Hepatic stellate cell (primary cell): ENCODE results near the gene CYP2C18.
"Not testable (repeated sequence)": the region's sequence is repeated elsewhere in the genome, so short reads cannot be mapped to it uniquely, and the experiment has no call there.

Experiments
- DNase-seq: peaks from one replicate; pipeline ENCODE4 v3.0.0; 2011; ENCODE audit warnings: low spot score

CYP2C18 gene

GRCh38 chr10:94683214-94684054 is at the start of gene CYP2C18:
TSS of gene CYP2C18 (plus strand) at chr10:94683729. CDS start at chr10:94683820, 91 bp downstream.
- DNase-seq = no peak

- not testable (repeated sequence) for DNase-seq
These were observed 45.4 kb upstream of the CYP2C18 start for GRCh38 chr10:94638097-94638496.

- no peak for DNase-seq
These were observed 43.6 kb upstream of the CYP2C18 start for GRCh38 chr10:94639902-94640301.

- DNase-seq = no peak
These were observed 43.0 kb upstream of the CYP2C18 start for GRCh38 chr10:94640562-94640961.

- DNase-seq = no peak
These were observed 42.0 kb upstream of the CYP2C18 start for GRCh38 chr10:94641480-94641879.

- no peak for DNase-seq
These were observed 39.2 kb upstream of the CYP2C18 start for GRCh38 chr10:94644352-94644751.

GRCh38 chr10:94645285-94645684 is 38.2 kb upstream of the CYP2C18 start:
- DNase-seq = no peak

GRCh38 chr10:94655201-94655600 is 28.3 kb upstream of the CYP2C18 start:
- not testable (repeated sequence) for DNase-seq

GRCh38 chr10:94663061-94663460 is 20.5 kb upstream of the CYP2C18 start:
- DNase-seq = not testable (repeated sequence)

- no peak for DNase-seq
These were observed 17.0 kb upstream of the CYP2C18 start for GRCh38 chr10:94666391-94667102.

GRCh38 chr10:94673614-94674321 is 9.8 kb upstream of the CYP2C18 start:
- no peak for DNase-seq

GRCh38 chr10:94676496-94676895 is 7.0 kb upstream of the CYP2C18 start:
- DNase-seq = no peak

- no peak for DNase-seq
These were observed 5.8 kb upstream of the CYP2C18 start for GRCh38 chr10:94677691-94678090.

GRCh38 chr10:94678475-94678874 is 5.1 kb upstream of the CYP2C18 start:
- DNase-seq = no peak

GRCh38 chr10:94680544-94680943 is 3.0 kb upstream of the CYP2C18 start:
- DNase-seq = no peak

GRCh38 chr10:94682636-94683035 is 893 bp upstream of the CYP2C18 start:
- not testable (repeated sequence) for DNase-seq

- DNase-seq = no peak
These were observed 4.2 kb downstream of the CYP2C18 start for GRCh38 chr10:94687625-94688248.

GRCh38 chr10:94706089-94706488 is 22.6 kb downstream of the CYP2C18 start:
- no peak for DNase-seq

GRCh38 chr10:94710578-94710977 is 27.0 kb downstream of the CYP2C18 start:
- DNase-seq = no peak

GRCh38 chr10:94725871-94726270 is 42.3 kb downstream of the CYP2C18 start:
- no peak for DNase-seq

- DNase-seq = no peak
These were observed 51.7 kb downstream of the CYP2C18 start for GRCh38 chr10:94735197-94735596.

GRCh38 chr10:94738588-94738987 is 55.1 kb downstream of the CYP2C18 start:
- DNase-seq = no peak
